H9 (cell line): ENCODE measurements around the gene MTLN. TPM values are rescaled to one million over a fixed set of nuclear protein-coding genes. Genes with fewer than 3 reads are reported as not detected.
"Not testable (repeated sequence)": the region's sequence is repeated elsewhere in the genome, so short reads cannot be mapped to it uniquely, and the experiment has no call there.

ENCODE experiments used
- DNase-seq: peaks from one replicate; pipeline ENCODE4 v3.0.0-alpha.2; 2017
- H2AFZ ChIP-seq: one replicate; pipeline ENCODE4 v1.6.1; 2013; ENCODE audit warnings: mild to moderate bottlenecking, low read length, control low read depth, moderate library complexity
- H2AK5ac ChIP-seq: 2 replicates; pipeline ENCODE4 v1.6.1; 2013; ENCODE audit warnings: low read length, control low read depth, mixed read lengths; ENCODE audit not compliant: insufficient read length
- H2BK120ac ChIP-seq: one replicate; pipeline ENCODE4 v1.6.1; 2013; ENCODE audit warnings: low read depth, mild to moderate bottlenecking, low read length, control low read depth, inconsistent platforms; ENCODE audit not compliant: poor library complexity, severe bottlenecking
- H2BK12ac ChIP-seq: 2 replicates; pipeline ENCODE4 v1.6.1; 2013; ENCODE audit warnings: low read length, control low read depth, mixed read lengths, low read depth; ENCODE audit not compliant: insufficient read length
- H2BK15ac ChIP-seq: 2 replicates; pipeline ENCODE4 v1.6.1; 2013; ENCODE audit warnings: low read depth, low read length, control low read depth
- H2BK20ac ChIP-seq: one replicate; pipeline ENCODE4 v1.6.1; 2013; ENCODE audit warnings: low read depth, mild to moderate bottlenecking, low read length, control low read depth, inconsistent platforms; ENCODE audit not compliant: poor library complexity, severe bottlenecking
- H2BK5ac ChIP-seq: 2 replicates; pipeline ENCODE4 v1.6.1; 2013; ENCODE audit warnings: low read length, control low read depth, mixed read lengths; ENCODE audit not compliant: insufficient read length
- H3K14ac ChIP-seq: 2 replicates; pipeline ENCODE4 v1.6.1; 2013; ENCODE audit warnings: low read length, control low read depth; ENCODE audit not compliant: insufficient read depth
- H3K18ac ChIP-seq: 2 replicates; pipeline ENCODE4 v1.6.1; 2013; ENCODE audit warnings: low read depth, mild to moderate bottlenecking, mixed read lengths, low read length, control low read depth; ENCODE audit not compliant: insufficient read length
- H3K23ac ChIP-seq: 2 replicates; pipeline ENCODE4 v1.6.1; 2013; ENCODE audit warnings: low read length, control low read depth, mixed read lengths, low read depth; ENCODE audit not compliant: insufficient read length
- H3K23me2 ChIP-seq: 2 replicates; pipeline ENCODE4 v1.6.1; 2013; ENCODE audit warnings: low read depth, mild to moderate bottlenecking, mixed read lengths, low read length, control low read depth; ENCODE audit not compliant: insufficient read length, poor library complexity, severe bottlenecking
- H3K27ac ChIP-seq: 2 replicates; pipeline ENCODE4 v1.5.1; 2013; ENCODE audit warnings: low read length, control low read depth, mixed read lengths, low read depth; ENCODE audit not compliant: insufficient read length
- H3K27me3 ChIP-seq: 2 replicates; pipeline ENCODE4 v1.6.1; 2013; ENCODE audit warnings: low read length, control low read depth, inconsistent platforms; ENCODE audit not compliant: insufficient read depth
- H3K4ac ChIP-seq: 2 replicates; pipeline ENCODE4 v1.6.1; 2013; ENCODE audit warnings: low read depth, mild to moderate bottlenecking, control low read depth, inconsistent platforms, low read length, moderate library complexity
- H3K4me1 ChIP-seq: 2 replicates; pipeline ENCODE4 v1.6.1; 2013; ENCODE audit warnings: low read length, control low read depth, inconsistent platforms; ENCODE audit not compliant: insufficient read depth
- H3K4me2 ChIP-seq: 2 replicates; pipeline ENCODE4 v1.6.1; 2013; ENCODE audit warnings: low read length, control low read depth, mixed read lengths; ENCODE audit not compliant: insufficient read length, insufficient read depth
- H3K56ac ChIP-seq: 2 replicates; pipeline ENCODE4 v1.6.1; 2013; ENCODE audit warnings: low read depth, mild to moderate bottlenecking, mixed read lengths, low read length, control low read depth; ENCODE audit not compliant: insufficient read length
- H3K79me1 ChIP-seq: 2 replicates; pipeline ENCODE4 v1.6.1; 2013; ENCODE audit warnings: low read depth, mild to moderate bottlenecking, moderate library complexity, low read length, control low read depth, inconsistent platforms; ENCODE audit not compliant: insufficient read depth, poor library complexity, severe bottlenecking
- H3K79me2 ChIP-seq: 2 replicates; pipeline ENCODE4 v1.6.1; 2013; ENCODE audit warnings: low read length, control low read depth, inconsistent platforms; ENCODE audit not compliant: insufficient read depth
- H3K9ac ChIP-seq: 2 replicates; pipeline ENCODE4 v1.6.1; 2013; ENCODE audit warnings: low read length, control low read depth, mixed read lengths; ENCODE audit not compliant: insufficient read length; ENCODE audit errors: extremely low read depth
- H3K9me3 ChIP-seq: one replicate; pipeline ENCODE4 v1.6.1; 2013; ENCODE audit warnings: low read depth, low read length, inconsistent platforms; ENCODE audit not compliant: control insufficient read depth
- H3T11ph ChIP-seq: one replicate; pipeline ENCODE4 v1.6.1; 2013; ENCODE audit warnings: mild to moderate bottlenecking, low read length, control low read depth, inconsistent platforms
- H4K20me1 ChIP-seq: one replicate; pipeline ENCODE4 v1.6.1; 2013; ENCODE audit not compliant: control insufficient read depth, insufficient read length, insufficient read depth
- H4K5ac ChIP-seq: 2 replicates; pipeline ENCODE4 v1.6.1; 2013; ENCODE audit warnings: low read depth, mild to moderate bottlenecking, mixed read lengths, low read length, control low read depth; ENCODE audit not compliant: insufficient read length
- H4K8ac ChIP-seq: replicated peaks from 2 replicates; pipeline ENCODE4 v1.6.1; 2013; ENCODE audit warnings: low read length, control low read depth, mixed read lengths, low read depth; ENCODE audit not compliant: insufficient read length
- H4K91ac ChIP-seq: 2 replicates; pipeline ENCODE4 v1.6.1; 2013; ENCODE audit warnings: low read depth, mild to moderate bottlenecking, moderate library complexity, mixed read lengths, low read length, control low read depth; ENCODE audit not compliant: insufficient read length
- H3K27ac Mint-ChIP-seq, 3 experiments: 2 replicates in 2 of 3; 3 replicates in 1 of 3; pipeline ENCODE4 v1.8.0; 2020 to 2021; ENCODE audit warnings: mixed read lengths in 3 of 3, mild to moderate bottlenecking in 1 of 3, moderate library complexity in 1 of 3
- H3K27me3 Mint-ChIP-seq: 2 replicates; pipeline ENCODE4 v1.8.0; 2021; ENCODE audit warnings: low read depth, mild to moderate bottlenecking, moderate library complexity, mixed read lengths
- H3K36me3 Mint-ChIP-seq, 3 experiments: 2 replicates in 2 of 3; 3 replicates in 1 of 3; pipeline ENCODE4 v1.8.0; 2020 to 2021; ENCODE audit warnings: low read depth in 3 of 3, mixed read lengths in 3 of 3; ENCODE audit not compliant: insufficient read depth in 1 of 3
- H3K4me1 Mint-ChIP-seq, 2 experiments: 2 replicates each; pipeline ENCODE4 v1.8.0; 2020; ENCODE audit warnings: mixed read lengths in 2 of 2
- H3K4me3 Mint-ChIP-seq, 2 experiments: 2 replicates in 1 of 2; 3 replicates in 1 of 2; pipeline ENCODE4 v1.8.0; 2020 to 2021; ENCODE audit warnings: mild to moderate bottlenecking in 2 of 2, mixed read lengths in 2 of 2, moderate library complexity in 1 of 2
- H3K9me3 Mint-ChIP-seq, 2 experiments: 2 replicates in 1 of 2; 3 replicates in 1 of 2; pipeline ENCODE4 v1.8.0; 2020; ENCODE audit warnings: mild to moderate bottlenecking in 2 of 2, mixed read lengths in 2 of 2, moderate library complexity in 1 of 2
- CTCF ChIP-seq: fragments of 200-600 bp; sonication (generic); conservative IDR thresholded peaks from 3 replicates; pipeline ENCODE4 v1.8.0; 2021; ENCODE audit warnings: antibody characterized with exemption, mild to moderate bottlenecking
- WGBS: extraction: QIAGEN DNeasy Blood & Tissue Kit; methylation state at CpG from one replicate; pipeline ENCODE4 v1.1.7; 2013; ENCODE audit warnings: missing lambda C conversion rate, low lambda C conversion rate, mixed read lengths; ENCODE audit not compliant: insufficient read length; ENCODE audit errors: extremely low coverage; 5-methylcytosine and 5-hydroxymethylcytosine counted together
- long read RNA-seq: library from polyadenylated mRNA; unstranded; transcript quantifications from one replicate; pipeline ENCODE4 v2.0.0, GENCODE V29; 2020
- total RNA-seq: library from RNA; stranded (reverse); gene quantifications from 2 replicates; pipeline ENCODE4 v1.2.1, GENCODE V29; 2021

MTLN gene
- 15.8 and 16.3 TPM in 2 replicates for total RNA-seq
- long read RNA-seq, transcript MTLN-203 (2 exons, 441 nt): major isoform, 8 of 10 reads
- long read RNA-seq, partial matches to known transcripts: 0 of 10 reads
- long read RNA-seq, other reads (novel, unspliced or antisense): 2 of 10 reads

GRCh38 chr2:110211938-110212858 lies at the start of gene MTLN:
MTLN (minus strand) TSS chr2:110212547; CDS start chr2:110212525, 22 bp downstream.
- Histone ChIP-seq H3K4ac (no peak within 1 kb of the TSS), H3K9ac (peak within 1 kb of the TSS; percentile 63), H4K8ac (no peak within 1 kb of the TSS), H2AK5ac (no peak within 1 kb of the TSS), H3K18ac (peak within 1 kb of the TSS; percentile 68), H4K20me1 (no peaks in the 10 kb centered on the region), H3K27ac (no peak within 1 kb of the TSS), H3K14ac (0 out of 2 replicates have a peak within 1 kb of the TSS, but pooled peaks have one; percentile 71), H3K4me2 (peak within 1 kb of the TSS; percentile 39), H2BK15ac (no peak within 1 kb of the TSS), H2BK20ac (no peak within 1 kb of the TSS), H4K5ac (no peak within 1 kb of the TSS), H4K91ac (no peak within 1 kb of the TSS), H3K79me2 (no peaks in the 10 kb centered on the region), H3K79me1 (no peaks in the 10 kb centered on the region), H3K4me1 (no peaks in the 10 kb centered on the region), H3T11ph (no peak within 1 kb of the TSS), H3K23ac (no peak within 1 kb of the TSS), H2AFZ (peak within 1 kb of the TSS; percentile 68), H2BK120ac (no peak within 1 kb of the TSS), H3K27me3 (no peaks in the 10 kb centered on the region), H2BK12ac (no peak within 1 kb of the TSS), H3K23me2 (no peaks in the 10 kb centered on the region), H3K56ac (no peak within 1 kb of the TSS), H2BK5ac (no peak within 1 kb of the TSS), H3K9me3 (peaks cover 5% of the 10 kb centered on the region)
- Mint-ChIP-seq H3K27me3 (peaks cover 11% of the 10 kb centered on the region), H3K27ac (no peak within 1 kb of the TSS; a peak in 2 of 7 replicates), H3K4me3 (peak within 1 kb of the TSS; percentile 89 to 91), H3K36me3 (peaks cover 1 to 8% (median 3%) of the 10 kb centered on the region in 3 experiments; a peak in 4 of 7 replicates), H3K4me1 (no peaks in the 10 kb centered on the region), H3K9me3 (peaks cover 15 to 28% of the 10 kb centered on the region in 2 experiments)
- no peak for TF ChIP-seq CTCF
- WGBS: no CpG with 5 or more reads among the region's 54 CpGs
- peak; percentile 70 for DNase-seq

GRCh38 chr2:110261910-110262309 lies 49.6 kb upstream of the MTLN start:
- not testable (repeated sequence) for H3K4ac ChIP-seq, H2AK5ac ChIP-seq, H2BK120ac ChIP-seq, H3K4me2 ChIP-seq, H3K4me1 Mint-ChIP-seq, H3K27ac ChIP-seq, H3K4me3 Mint-ChIP-seq, H2AFZ ChIP-seq, H4K5ac ChIP-seq, H3K9ac ChIP-seq, H3K56ac ChIP-seq, H3T11ph ChIP-seq, H3K18ac ChIP-seq, H3K23ac ChIP-seq, H4K91ac ChIP-seq, H3K9me3 Mint-ChIP-seq, H3K36me3 Mint-ChIP-seq, DNase-seq, H4K8ac ChIP-seq, H2BK15ac ChIP-seq, H3K9me3 ChIP-seq, H4K20me1 ChIP-seq, H3K27me3 ChIP-seq, H2BK12ac ChIP-seq, H3K4me1 ChIP-seq, H2BK5ac ChIP-seq, H3K79me1 ChIP-seq, H3K79me2 ChIP-seq, H3K27ac Mint-ChIP-seq, H2BK20ac ChIP-seq, H3K23me2 ChIP-seq, H3K27me3 Mint-ChIP-seq, H3K14ac ChIP-seq
- whole genome bisulfite sequencing: no CpG with 5 or more reads among the region's 1 CpG
